Thyroid gland (tissue), 4 donors: ENCODE results near the gene BEST2. TPM values are rescaled to one million over a fixed set of nuclear protein-coding genes. Genes with fewer than 3 reads are reported as not detected.

Experiments
- DNase-seq, 2 donors: peaks; one replicate each; pipeline ENCODE4 v3.0.0-alpha.2; 2019
- H3K27ac ChIP-seq, 3 donors: fragments of 200-600 bp; sonication (generic); 1 replicate in 2 of 3; 2 replicates in 1 of 3; pipeline ENCODE4 v1.5.1; 2016 to 2019; ENCODE audit warnings: mild to moderate bottlenecking in 1 of 3, moderate library complexity in 1 of 3
- H3K27me3 ChIP-seq: fragments of 200-600 bp; sonication (generic); one replicate; pipeline ENCODE4 v1.5.1; 2019
- H3K36me3 ChIP-seq, 2 donors: fragments of 200-600 bp; sonication (generic); one replicate each; pipeline ENCODE4 v1.5.1; 2016 to 2019
- H3K4me1 ChIP-seq, 2 donors: fragments of 200-600 bp; sonication (generic); one replicate each; pipeline ENCODE4 v1.5.1; 2017 to 2019
- H3K4me3 ChIP-seq, 3 donors: fragments of 200-600 bp; sonication (generic); replicated peaks in 1 of 3; 1 replicate in 2 of 3; 2 replicates in 1 of 3; pipeline ENCODE4 v1.5.1; 2016; ENCODE audit warnings: mild to moderate bottlenecking in 1 of 3
- H3K9me3 ChIP-seq: fragments of 200-600 bp; sonication (generic); one replicate; pipeline ENCODE4 v1.5.1; 2017
- CTCF ChIP-seq, 6 experiments: fragments of 200-600 bp in 3 of 6; fragments of 450-650 bp in 3 of 6; sonication (generic) in 3 of 6; IDR thresholded peaks; one replicate each; pipeline ENCODE4 v1.5.1; 2016 to 2019; ENCODE audit warnings: antibody characterized with exemption in 6 of 6, mild to moderate bottlenecking in 2 of 6, inconsistent platforms in 1 of 6, moderate library complexity in 1 of 6
- POLR2A ChIP-seq, 2 donors: fragments of 450-650 bp; IDR thresholded peaks; one replicate each; pipeline ENCODE4 v1.6.1; 2017; ENCODE audit warnings: antibody characterized with exemption in 2 of 2, mild to moderate bottlenecking in 2 of 2, moderate library complexity in 1 of 2
- WGBS, 2 donors: methylation state at CpG; one replicate each; pipeline ENCODE4 v1.1.5; 2017; 5-methylcytosine and 5-hydroxymethylcytosine counted together
- intact Hi-C: fragments of 100-400 bp; cut with DNase I; formaldehyde crosslinking; loops from one replicate; pipeline ENCODE4 v1.15.1; 2023
- total RNA-seq, 4 donors: library from RNA; depleted of rRNA; stranded (reverse); fragments of >200 nt; gene quantifications; one replicate each; pipeline ENCODE4 v1.2.3, GENCODE V29; 2016

The BEST2 gene
- total RNA-seq, 4 donors from 2014 or later: not detected

DNA sequence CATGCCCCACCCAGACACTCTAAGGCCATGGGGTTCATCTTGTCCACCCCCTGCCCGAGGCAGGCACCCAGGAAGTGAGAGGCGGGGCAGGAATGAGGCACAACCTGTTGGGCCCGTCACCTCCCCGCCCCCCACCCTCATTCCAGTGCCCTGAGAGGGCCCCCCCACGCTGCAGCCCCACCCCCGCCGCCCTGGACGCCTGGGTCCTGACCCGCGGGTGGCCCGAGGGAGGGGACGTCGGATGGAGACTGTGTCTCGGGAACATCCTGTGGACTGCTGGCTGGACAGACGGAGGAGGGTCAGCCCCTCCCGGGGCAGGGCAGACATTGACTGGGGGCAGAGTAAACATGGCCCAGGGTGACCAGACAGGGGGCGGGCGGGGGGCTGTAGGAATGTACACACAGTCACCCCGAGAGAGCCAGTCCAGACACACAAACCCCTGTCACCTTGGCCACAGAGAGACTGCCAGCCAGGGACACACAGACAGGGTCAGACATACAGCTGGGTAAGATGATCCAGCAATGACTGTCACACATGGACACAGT is 32.3 kb downstream of the BEST2 start:
- peaks cover 61 to 80% of the 10 kb centered on the region in 2 donors for H3K4me1 ChIP-seq
- H3K27ac ChIP-seq: peak overlapping the region; percentile 96 to 99 (median 96)
- H3K27me3 ChIP-seq: no peaks in the 10 kb centered on the region
- no peak overlapping the region for H3K4me3 ChIP-seq
- DNase-seq: peak; percentile 61 to 75
- intact Hi-C loops: no loop called here
- TF ChIP-seq CTCF (IDR thresholded peaks at IDR 0.05) (no peak), POLR2A (IDR thresholded peaks at IDR 0.05) (no peak)
- no peaks in the 10 kb centered on the region for H3K36me3 ChIP-seq
- 11 to 24% methylated on average over 3 to 6 of the region's 19 CpGs for WGBS, 2 donors
- H3K9me3 ChIP-seq: no peaks in the 10 kb centered on the region

- Histone ChIP-seq H3K36me3 (no peaks in the 10 kb centered on the region), H3K27ac (peak overlapping the region; percentile 96 to 99 (median 96)), H3K27me3 (no peaks in the 10 kb centered on the region), H3K9me3 (no peaks in the 10 kb centered on the region), H3K4me3 (no peak overlapping the region), H3K4me1 (peaks cover 60 to 79% of the 10 kb centered on the region in 2 donors)
- DNase-seq: no peak
- intact Hi-C loops: no loop called here
- TF ChIP-seq POLR2A (IDR thresholded peaks at IDR 0.05) (no peak), CTCF (IDR thresholded peaks at IDR 0.05) (no peak)
- WGBS, 2 donors: 67 to 73% methylated on average over 10 of the region's 10 CpGs
These were observed 32.8 kb downstream of the BEST2 start for GRCh38 chr19:12784394-12784870.

DNA sequence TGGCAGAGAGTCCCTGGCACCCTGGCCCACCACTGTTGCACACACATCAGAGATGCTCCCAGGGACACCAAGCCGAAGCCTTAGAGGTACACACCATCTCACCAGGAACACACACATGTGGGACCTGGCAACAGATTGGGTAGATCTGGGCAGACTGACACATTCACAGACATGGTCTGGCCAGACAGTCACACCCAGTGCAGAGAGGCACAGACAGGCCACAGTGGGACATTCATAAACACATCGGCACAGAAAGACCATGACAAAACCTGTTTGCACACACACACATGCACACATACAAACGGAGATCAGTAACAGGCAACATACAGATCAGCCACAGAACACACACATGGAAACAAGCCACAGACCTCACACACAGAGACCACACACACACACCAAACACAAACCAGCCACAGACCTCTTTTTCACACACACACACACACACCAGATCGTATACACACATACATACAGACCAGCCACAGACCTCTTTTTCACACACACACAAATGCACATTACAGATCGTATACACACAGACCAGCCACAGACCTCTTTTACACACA is 33.4 kb downstream of the BEST2 start:
- intact Hi-C loops: no loop called here
- WGBS, 2 donors: 71 to 75% methylated on average over 4 to 5 of the region's 5 CpGs
- no peak for TF ChIP-seq CTCF (IDR thresholded peaks at IDR 0.05)
- no peak for TF ChIP-seq POLR2A (IDR thresholded peaks at IDR 0.05)
- Histone ChIP-seq H3K4me1 (peaks cover 58 to 74% of the 10 kb centered on the region in 2 donors), H3K4me3 (no peak overlapping the region), H3K9me3 (no peaks in the 10 kb centered on the region), H3K27ac (peak overlapping the region; percentile 96 to 99 (median 96)), H3K36me3 (no peaks in the 10 kb centered on the region), H3K27me3 (no peaks in the 10 kb centered on the region)
- DNase-seq: no peak

GRCh38 chr19:12785431-12786031 is 33.9 kb downstream of the BEST2 start:
- H3K27me3 ChIP-seq: no peaks in the 10 kb centered on the region
- 74 to 88% methylated on average over 4 of the region's 4 CpGs for WGBS, 2 donors
- H3K4me3 ChIP-seq: no peak overlapping the region
- H3K4me1 ChIP-seq: peaks cover 61 to 72% of the 10 kb centered on the region in 2 donors
- TF ChIP-seq POLR2A (IDR thresholded peaks at IDR 0.05): no peak
- TF ChIP-seq CTCF (IDR thresholded peaks at IDR 0.05): no peak
- H3K9me3 ChIP-seq: no peaks in the 10 kb centered on the region
- intact Hi-C loops: no loop called here
- H3K36me3 ChIP-seq: no peaks in the 10 kb centered on the region
- peak in 1 of 2 donors; percentile 9 for DNase-seq
- peak overlapping the region; percentile 96 to 99 (median 96) for H3K27ac ChIP-seq
